ENCODE results near the gene C8A. TPM values are rescaled to one million over a fixed set of nuclear protein-coding genes. Genes with fewer than 3 reads are reported as not detected.

The C8A gene
- total RNA-seq, 1 experiment from 2014 or later = not detected

DNA sequence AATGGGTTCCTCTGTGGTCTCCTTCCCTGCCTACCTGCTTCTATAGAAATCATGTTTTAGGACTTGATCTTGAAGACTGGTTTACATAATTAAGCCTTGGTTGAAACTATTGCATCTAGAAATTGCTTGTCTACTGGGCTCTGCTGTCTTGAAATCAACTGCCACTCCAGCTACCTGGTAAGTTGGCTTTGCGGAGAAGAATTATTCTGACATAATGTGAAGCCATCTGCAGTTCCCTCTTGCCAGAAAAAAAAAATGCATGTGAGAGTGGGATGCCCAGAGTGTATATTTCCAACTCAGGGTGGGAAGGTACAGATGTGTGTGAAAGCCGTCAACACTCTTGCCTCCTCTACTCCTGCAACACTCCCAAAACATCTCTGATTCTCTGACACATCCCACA is 84.0 kb downstream of the C8A start:
- Histone ChIP-seq H4K20me1 (ENCODE audit: insufficient read depth) (no peaks in the 10 kb centered on the region), H3K27ac (no peak overlapping the region), H3K79me2 (ENCODE audit: low read depth) (no peaks in the 10 kb centered on the region), H2AFZ (no peak overlapping the region), H3F3A (ENCODE audit: insufficient read depth, low read depth) (no peaks in the 10 kb centered on the region), H3K4me1 (replicated peaks; ENCODE audit: insufficient read depth) (no peaks in the 10 kb centered on the region), H3K27me3 (ENCODE audit: insufficient read depth, low read depth) (0 out of 2 replicates have a peak, but pooled peaks cover 2% of the 10 kb centered on the region), H3K36me3 (ENCODE audit: low read depth) (no peaks in the 10 kb centered on the region), H3K4me2 (no peak overlapping the region), H3K4me3 (no peak overlapping the region), H3K9me2 (ENCODE audit: insufficient read depth) (no peaks in the 10 kb centered on the region), H3K9me3 (ENCODE audit: insufficient read depth, low read depth) (no peaks in the 10 kb centered on the region)
- POLR2A ChIA-PET (ENCODE audit: unreplicated experiment) = no interaction called here
- DNase-seq = no peak
- TF ChIP-seq, protein P1, sequence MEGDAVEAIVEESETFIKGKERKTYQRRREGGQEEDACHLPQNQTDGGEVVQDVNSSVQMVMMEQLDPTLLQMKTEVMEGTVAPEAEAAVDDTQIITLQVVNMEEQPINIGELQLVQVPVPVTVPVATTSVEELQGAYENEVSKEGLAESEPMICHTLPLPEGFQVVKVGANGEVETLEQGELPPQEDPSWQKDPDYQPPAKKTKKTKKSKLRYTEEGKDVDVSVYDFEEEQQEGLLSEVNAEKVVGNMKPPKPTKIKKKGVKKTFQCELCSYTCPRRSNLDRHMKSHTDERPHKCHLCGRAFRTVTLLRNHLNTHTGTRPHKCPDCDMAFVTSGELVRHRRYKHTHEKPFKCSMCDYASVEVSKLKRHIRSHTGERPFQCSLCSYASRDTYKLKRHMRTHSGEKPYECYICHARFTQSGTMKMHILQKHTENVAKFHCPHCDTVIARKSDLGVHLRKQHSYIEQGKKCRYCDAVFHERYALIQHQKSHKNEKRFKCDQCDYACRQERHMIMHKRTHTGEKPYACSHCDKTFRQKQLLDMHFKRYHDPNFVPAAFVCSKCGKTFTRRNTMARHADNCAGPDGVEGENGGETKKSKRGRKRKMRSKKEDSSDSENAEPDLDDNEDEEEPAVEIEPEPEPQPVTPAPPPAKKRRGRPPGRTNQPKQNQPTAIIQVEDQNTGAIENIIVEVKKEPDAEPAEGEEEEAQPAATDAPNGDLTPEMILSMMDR (conservative IDR thresholded peaks at IDR 0.05) = no peak
- no peak for TF ChIP-seq EZH2 (IDR thresholded peaks at IDR 0.05; ENCODE audit: low read depth)
- intact Hi-C loops (cut with micrococcal nuclease; ENCODE audit: unreplicated experiment) = no loop called here
- no TSS peak for BruUV-seq (replicated peaks)
- CTCF ChIA-PET = no interaction called here

DNA sequence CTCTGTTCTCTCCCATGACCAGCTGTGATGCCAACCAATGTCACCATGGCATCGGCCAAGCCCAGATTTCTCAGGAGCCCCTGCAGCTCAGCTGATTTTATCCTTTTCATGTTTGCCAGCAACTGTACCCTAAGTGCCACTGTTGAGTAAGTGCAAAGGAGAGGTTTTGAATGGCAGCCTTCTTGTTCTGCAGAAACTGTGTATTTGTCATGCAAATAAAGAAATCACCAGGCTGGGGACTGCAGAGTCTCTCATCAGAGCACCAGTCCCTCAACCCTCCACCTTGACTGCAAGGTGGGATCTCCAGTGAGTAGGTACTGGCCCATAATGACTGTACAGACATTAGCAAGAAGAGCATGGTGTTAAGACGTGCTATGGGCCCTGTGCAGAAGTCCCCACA is 84.6 kb downstream of the C8A start:
- H4K20me1 ChIP-seq (ENCODE audit: insufficient read depth) = no peaks in the 10 kb centered on the region
- TF ChIP-seq, protein P1 (conservative IDR thresholded peaks at IDR 0.05) = no peak
- TF ChIP-seq EZH2 (IDR thresholded peaks at IDR 0.05; ENCODE audit: low read depth) = no peak
- no peaks in the 10 kb centered on the region for H3K9me2 ChIP-seq (ENCODE audit: insufficient read depth)
- POLR2A ChIA-PET (ENCODE audit: unreplicated experiment) = no interaction called here
- H2AFZ ChIP-seq = no peak overlapping the region
- no peaks in the 10 kb centered on the region for H3K9me3 ChIP-seq (ENCODE audit: insufficient read depth, low read depth)
- DNase-seq = no peak
- BruUV-seq (replicated peaks) = no TSS peak
- no peaks in the 10 kb centered on the region for H3K36me3 ChIP-seq (ENCODE audit: low read depth)
- CTCF ChIA-PET = no interaction called here
- no peak overlapping the region for H3K4me2 ChIP-seq
- no peak overlapping the region for H3K4me3 ChIP-seq
- no peaks in the 10 kb centered on the region for H3K4me1 ChIP-seq (replicated peaks; ENCODE audit: insufficient read depth)
- H3K27me3 ChIP-seq (ENCODE audit: insufficient read depth, low read depth) = 0 out of 2 replicates have a peak, but pooled peaks cover 4% of the 10 kb centered on the region
- no peak overlapping the region for H3K27ac ChIP-seq
- H3K79me2 ChIP-seq (ENCODE audit: low read depth) = no peaks in the 10 kb centered on the region
- no peaks in the 10 kb centered on the region for H3F3A ChIP-seq (ENCODE audit: insufficient read depth, low read depth)
- intact Hi-C loops (cut with micrococcal nuclease; ENCODE audit: unreplicated experiment) = no loop called here

DNA sequence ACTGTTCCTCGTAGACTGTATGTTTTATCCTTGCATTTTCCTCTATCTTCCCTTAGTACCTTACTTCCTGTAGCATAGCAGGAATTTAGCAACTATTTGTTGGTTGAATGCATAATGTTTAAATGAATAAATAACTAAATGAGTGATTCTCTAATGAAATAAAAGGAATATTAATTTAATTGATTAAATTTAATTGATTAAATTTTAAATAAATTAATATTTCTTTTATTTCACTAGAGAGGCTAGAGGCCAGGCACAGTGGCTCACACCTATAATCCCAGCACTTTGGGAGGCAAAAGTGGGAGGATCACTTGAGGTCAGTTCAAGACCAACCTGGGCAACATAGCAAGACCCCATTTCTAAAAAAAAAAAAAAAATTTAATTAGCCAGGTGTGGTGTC is 85.4 kb downstream of the C8A start:
- no peak overlapping the region for H3K4me3 ChIP-seq
- TF ChIP-seq, protein P1 (conservative IDR thresholded peaks at IDR 0.05) = no peak
- TF ChIP-seq EZH2 (IDR thresholded peaks at IDR 0.05; ENCODE audit: low read depth) = no peak
- no peak for DNase-seq
- H3K9me3 ChIP-seq (ENCODE audit: insufficient read depth, low read depth) = no peaks in the 10 kb centered on the region
- no TSS peak for BruUV-seq (replicated peaks)
- no peaks in the 10 kb centered on the region for H3K36me3 ChIP-seq (ENCODE audit: low read depth)
- no peaks in the 10 kb centered on the region for H3K79me2 ChIP-seq (ENCODE audit: low read depth)
- H3F3A ChIP-seq (ENCODE audit: insufficient read depth, low read depth) = no peaks in the 10 kb centered on the region
- ChIA-PET CTCF (no interaction called here), POLR2A (ENCODE audit: unreplicated experiment) (no interaction called here)
- no peaks in the 10 kb centered on the region for H4K20me1 ChIP-seq (ENCODE audit: insufficient read depth)
- H3K4me1 ChIP-seq (replicated peaks; ENCODE audit: insufficient read depth) = no peaks in the 10 kb centered on the region
- intact Hi-C loops (cut with micrococcal nuclease; ENCODE audit: unreplicated experiment) = no loop called here
- H3K4me2 ChIP-seq = no peak overlapping the region
- H2AFZ ChIP-seq = no peak overlapping the region
- H3K27me3 ChIP-seq (ENCODE audit: insufficient read depth, low read depth) = peaks cover 8% of the 10 kb centered on the region; the same call in 1 of the 2 replicates
- H3K9me2 ChIP-seq (ENCODE audit: insufficient read depth) = no peaks in the 10 kb centered on the region
- no peak overlapping the region for H3K27ac ChIP-seq
